GM23338 (cell line): ENCODE data around the gene RUVBL1. TPM values are rescaled to one million over a fixed set of nuclear protein-coding genes. Genes with fewer than 3 reads are reported as not detected.
A peak's percentile ranks its signal among the peaks of the same experiment; 100 is the strongest.

Experiments
- ATAC-seq: fragments of 200-7000 bp; cut with Tn5 transposase; 3 replicates; pipeline ENCODE4 v1.9.1; 2020
- DNase-seq: peaks from one replicate; pipeline ENCODE4 v3.0.0-alpha.2; 2015; ENCODE audit warnings: low spot score
- H2AFZ ChIP-seq: fragments of 200-600 bp; sonication (generic); 2 replicates; pipeline ENCODE4 v1.8.0; 2016; ENCODE audit warnings: antibody characterized with exemption, mild to moderate bottlenecking, moderate library complexity
- H3F3A ChIP-seq: fragments of 200-600 bp; sonication (generic); replicated peaks from 2 replicates; pipeline ENCODE4 v1.8.0; 2017; ENCODE audit warnings: antibody characterized with exemption, mixed run types, low read depth
- H3K27ac ChIP-seq: fragments of 200-600 bp; sonication (generic); 2 replicates; pipeline ENCODE4 v1.6.1; 2016; ENCODE audit warnings: low read depth
- H3K27me3 ChIP-seq: fragments of 200-600 bp; sonication (generic); 2 replicates; pipeline ENCODE4 v1.8.0; 2016; ENCODE audit warnings: mild to moderate bottlenecking, mixed run types, moderate library complexity; ENCODE audit not compliant: insufficient read depth
- H3K36me3 ChIP-seq: fragments of 200-600 bp; sonication (generic); 2 replicates; pipeline ENCODE4 v1.8.0; 2016; ENCODE audit warnings: mild to moderate bottlenecking; ENCODE audit not compliant: insufficient read depth
- H3K4me1 ChIP-seq: fragments of 200-600 bp; sonication (generic); 2 replicates; pipeline ENCODE4 v1.8.0; 2016; ENCODE audit warnings: mild to moderate bottlenecking, moderate library complexity; ENCODE audit not compliant: insufficient read depth
- H3K4me2 ChIP-seq: fragments of 200-600 bp; sonication (generic); 2 replicates; pipeline ENCODE4 v1.7.1; 2017; ENCODE audit warnings: mixed run types
- H3K4me3 ChIP-seq: fragments of 200-600 bp; sonication (generic); 2 replicates; pipeline ENCODE4 v1.6.1; 2016; ENCODE audit warnings: mixed run types
- H3K79me2 ChIP-seq: fragments of 200-600 bp; sonication (generic); replicated peaks from 2 replicates; pipeline ENCODE4 v1.8.0; 2017; ENCODE audit warnings: mild to moderate bottlenecking; ENCODE audit not compliant: insufficient read depth
- H3K9me2 ChIP-seq: fragments of 200-600 bp; sonication (generic); 2 replicates; pipeline ENCODE4 v1.8.0; 2017; ENCODE audit not compliant: insufficient read depth
- H4K20me1 ChIP-seq: fragments of 200-600 bp; sonication (generic); replicated peaks from 2 replicates; pipeline ENCODE4 v1.8.0; 2017; ENCODE audit warnings: mild to moderate bottlenecking; ENCODE audit not compliant: insufficient read depth
- H3K27ac Mint-ChIP-seq: 2 replicates; pipeline ENCODE4 v1.8.0; 2020; ENCODE audit warnings: inconsistent platforms, mild to moderate bottlenecking, moderate library complexity, mixed read lengths
- H3K27me3 Mint-ChIP-seq: 3 replicates; pipeline ENCODE4 v1.8.0; 2022; ENCODE audit warnings: low read depth, mild to moderate bottlenecking, moderate library complexity, mixed read lengths, inconsistent platforms; ENCODE audit not compliant: insufficient read depth, poor library complexity
- H3K36me3 Mint-ChIP-seq: 3 replicates; pipeline ENCODE4 v1.8.0; 2021; ENCODE audit warnings: low read depth, mild to moderate bottlenecking, inconsistent platforms, moderate library complexity, mixed read lengths
- H3K4me1 Mint-ChIP-seq: 3 replicates; pipeline ENCODE4 v1.8.0; 2020; ENCODE audit warnings: mild to moderate bottlenecking, inconsistent platforms, mixed read lengths
- H3K4me3 Mint-ChIP-seq: 3 replicates; pipeline ENCODE4 v1.8.0; 2021; ENCODE audit warnings: moderate library complexity, mild to moderate bottlenecking, inconsistent platforms, mixed read lengths
- H3K9me3 Mint-ChIP-seq: 3 replicates; pipeline ENCODE4 v1.8.0; 2020; ENCODE audit warnings: moderate library complexity, mild to moderate bottlenecking, inconsistent platforms, mixed read lengths
- EZH2 ChIP-seq: fragments of 200-600 bp; sonication (generic); IDR thresholded peaks from one replicate; pipeline ENCODE4 v1.8.0; 2017; ENCODE audit warnings: antibody characterized with exemption, mild to moderate bottlenecking, low read depth; ENCODE audit not compliant: unreplicated experiment
- POLR2AphosphoS5 ChIP-seq: IDR thresholded peaks from 2 replicates; pipeline ENCODE4 v1.6.1; 2016; ENCODE audit warnings: antibody characterized with exemption, low read depth
- ZNF462 ChIP-seq: fragments of 250-450 bp; sonication (Bioruptor Pico); IDR thresholded peaks from 2 replicates; pipeline ENCODE4 v1.5.0; 2020; ENCODE audit warnings: mild to moderate bottlenecking, moderate library complexity
- polyA plus RNA-seq: library from polyadenylated mRNA; unstranded; fragments of >200 nt; fragmentation: Nextera tagmentation; extraction: Ambion mirVana; gene quantifications from 2 replicates; pipeline ENCODE4 v1.2.1, GENCODE V29; 2016
- total RNA-seq: library from RNA; depleted of rRNA; stranded (reverse); fragments of >200 nt; shearing (Covaris generic); gene quantifications from 2 replicates; pipeline ENCODE4 v1.2.3, GENCODE V29; 2014

Gene RUVBL1
- total and polyA plus RNA-seq, 2 experiments from 2014 or later, result 133 to 136 TPM

GRCh38 chr3:128123156-128123537, 465 bp downstream of the RUVBL1 start (continued):
- no peak for TF ChIP-seq ZNF462 (CRISPR knock-in tag)

DNA sequence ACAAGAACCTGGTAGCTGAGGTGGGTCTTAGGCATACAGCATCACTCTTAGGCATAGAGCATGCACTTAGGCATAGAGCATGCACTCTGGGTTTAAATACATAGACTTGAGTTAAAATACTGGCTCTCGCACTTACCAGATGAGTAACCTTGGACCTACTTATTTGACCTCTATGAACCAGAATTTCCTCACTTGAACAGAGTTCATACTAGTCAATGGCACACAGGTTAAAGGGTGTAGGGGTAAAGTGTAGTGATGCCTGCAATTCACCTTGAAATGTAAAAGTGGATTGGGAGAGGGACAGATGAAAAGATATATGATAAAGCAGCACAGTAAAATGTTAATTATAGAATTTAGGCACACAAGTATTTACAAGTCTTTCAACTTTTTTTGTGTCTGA, 1.6 kb downstream of the RUVBL1 start:
- TF ChIP-seq EZH2 (no peak), POLR2AphosphoS5 (peak; percentile 6; the same call in 1 of the 2 replicates)
- H3K27me3 Mint-ChIP-seq, result no peaks in the 10 kb centered on the region
- Histone ChIP-seq H3K79me2 (peaks cover 62% of the 10 kb centered on the region), H3K9me2 (peaks cover 6% of the 10 kb centered on the region; the same call in 1 of the 2 replicates), H3K4me1 (peaks cover 4% of the 10 kb centered on the region; the same call in 1 of the 2 replicates), H3K36me3 (peaks cover 15% of the 10 kb centered on the region; the same call in 1 of the 2 replicates), H3F3A (peaks cover 4% of the 10 kb centered on the region; the same call in 1 of the 2 replicates), H3K27ac (no peak overlapping the region), H4K20me1 (peaks cover 29% of the 10 kb centered on the region), H2AFZ (no peak overlapping the region), H3K27me3 (no peaks in the 10 kb centered on the region), H3K4me2 (peak overlapping the region; percentile 86; the same call in 1 of the 2 replicates), H3K4me3 (peak overlapping the region; percentile 82)
- H3K4me1 Mint-ChIP-seq, result peaks cover 12% of the 10 kb centered on the region
- peak overlapping the region; percentile 100 for H3K4me3 Mint-ChIP-seq
- ATAC-seq (no peak), DNase-seq (no peak)
- H3K9me3 Mint-ChIP-seq, result no peaks in the 10 kb centered on the region
- peaks cover 28% of the 10 kb centered on the region for H3K36me3 Mint-ChIP-seq
- H3K27ac Mint-ChIP-seq, result no peak overlapping the region
